GM12891 (cell line): ENCODE results near the gene VAV2.

ENCODE experiments used
- POLR2A ChIP-seq: IDR thresholded peaks from 2 replicates; pipeline ENCODE4 v1.6.1; 2011; ENCODE audit warnings: low read depth, low read length, control low read depth
- POLR2AphosphoS5 ChIP-seq: IDR thresholded peaks from 2 replicates; pipeline ENCODE4 v1.6.1; 2011; ENCODE audit warnings: low read depth, low read length, control low read depth
- SPI1 ChIP-seq: IDR thresholded peaks from 2 replicates; pipeline ENCODE4 v1.6.1; 2011; ENCODE audit warnings: low read depth, low read length, control low read depth

GRCh38 chr9:133943781-133944745 lies 48.1 kb downstream of the VAV2 start:
- TF ChIP-seq SPI1 (no peak), POLR2A (no peak), POLR2AphosphoS5 (no peak)
